Stimulated activated CD4-positive, alpha-beta T cell treated with anti-CD3 and anti-CD28 coated beads, Interleukin-1b, Interleukin-23, amount 100 ng/mL, for 4 hours (primary cell): ENCODE measurements around the gene TBX1.
"Not testable (repeated sequence)": the region's sequence is repeated elsewhere in the genome, so short reads cannot be mapped to it uniquely, and the experiment has no call there.

Source experiments
- DNase-seq, 2 donors: peaks; one replicate each; pipeline ENCODE4 v3.0.0-alpha.2; 2020; ENCODE audit warnings: low read depth in 2 of 2

TBX1 gene

DNA sequence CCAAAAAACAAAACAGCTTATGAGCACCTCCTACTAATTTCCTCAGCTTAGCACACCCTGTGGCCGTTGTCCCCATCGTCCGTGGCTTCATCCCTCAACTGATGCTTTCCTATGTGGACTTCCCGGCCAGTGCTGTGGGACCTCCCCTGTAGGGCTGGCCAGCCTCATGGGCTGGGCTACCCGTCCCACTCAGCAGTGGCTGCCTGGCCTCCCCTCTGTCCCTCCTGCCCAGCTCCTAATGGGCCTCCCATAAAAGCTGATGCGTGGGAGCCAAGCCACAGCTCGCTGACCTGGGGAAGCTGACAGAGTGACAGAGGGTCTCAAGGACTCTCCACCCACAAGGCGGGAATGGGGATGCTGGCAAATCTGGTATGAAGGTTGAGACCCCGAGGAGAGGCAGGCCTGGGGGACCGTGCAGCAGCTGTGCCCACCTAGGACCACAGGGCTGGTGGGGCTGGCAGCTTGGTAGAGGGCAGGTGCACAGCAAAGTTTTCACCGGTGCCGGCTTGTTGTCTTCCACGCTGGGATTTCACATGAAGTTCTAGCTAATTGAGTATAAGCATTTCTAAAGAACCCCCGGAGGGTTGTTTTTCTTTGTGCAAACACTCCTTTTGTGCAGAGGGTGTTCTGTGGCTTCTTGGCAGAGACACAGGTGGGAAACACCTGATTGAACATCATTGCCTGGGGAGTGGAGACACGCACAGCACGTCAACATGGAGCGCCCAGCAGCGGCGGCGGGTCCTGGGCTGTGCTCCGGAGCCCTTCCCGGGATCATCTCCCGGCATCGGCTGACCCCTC is 23.2 kb downstream of the TBX1 start:
- DNase-seq, result no peak

DNA sequence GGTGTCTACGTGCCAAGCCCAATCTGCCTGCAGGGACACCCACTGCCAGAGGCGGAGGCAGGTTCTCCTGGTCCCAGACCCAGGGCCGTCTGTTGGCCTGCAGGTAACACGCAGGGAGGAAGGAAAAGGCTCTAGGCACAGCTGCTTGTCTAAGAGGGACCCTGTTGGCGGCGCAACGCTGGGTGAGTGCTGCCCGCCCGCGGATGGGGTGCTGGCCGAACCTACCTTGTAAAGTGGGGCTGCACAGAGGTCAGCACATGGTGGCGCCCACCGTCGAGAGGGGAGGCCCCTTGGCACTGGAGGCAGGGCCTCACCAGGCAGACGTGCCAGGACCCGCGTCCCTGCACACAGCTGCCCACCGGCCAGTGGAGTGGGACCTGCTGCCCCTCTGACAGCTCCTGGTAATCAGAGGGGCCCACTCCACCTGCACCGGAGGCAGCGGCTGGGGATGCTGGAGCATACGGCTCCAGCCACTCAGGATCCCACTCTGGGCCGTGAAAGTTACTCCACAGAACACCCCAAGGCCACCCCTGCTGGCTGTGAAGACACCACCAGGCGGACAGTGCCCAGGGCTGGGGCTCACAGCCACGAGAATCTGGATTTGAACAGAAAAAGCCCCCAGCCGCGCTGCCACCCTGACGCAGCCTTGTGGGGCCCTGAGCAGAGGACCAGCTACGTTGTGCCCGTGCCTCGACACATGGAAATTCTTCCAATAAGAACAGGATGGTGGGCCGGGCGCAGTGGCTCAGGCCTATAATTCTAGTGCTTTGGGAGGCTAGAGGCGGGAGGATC is 24.0 kb downstream of the TBX1 start:
- DNase-seq, result no peak

DNA sequence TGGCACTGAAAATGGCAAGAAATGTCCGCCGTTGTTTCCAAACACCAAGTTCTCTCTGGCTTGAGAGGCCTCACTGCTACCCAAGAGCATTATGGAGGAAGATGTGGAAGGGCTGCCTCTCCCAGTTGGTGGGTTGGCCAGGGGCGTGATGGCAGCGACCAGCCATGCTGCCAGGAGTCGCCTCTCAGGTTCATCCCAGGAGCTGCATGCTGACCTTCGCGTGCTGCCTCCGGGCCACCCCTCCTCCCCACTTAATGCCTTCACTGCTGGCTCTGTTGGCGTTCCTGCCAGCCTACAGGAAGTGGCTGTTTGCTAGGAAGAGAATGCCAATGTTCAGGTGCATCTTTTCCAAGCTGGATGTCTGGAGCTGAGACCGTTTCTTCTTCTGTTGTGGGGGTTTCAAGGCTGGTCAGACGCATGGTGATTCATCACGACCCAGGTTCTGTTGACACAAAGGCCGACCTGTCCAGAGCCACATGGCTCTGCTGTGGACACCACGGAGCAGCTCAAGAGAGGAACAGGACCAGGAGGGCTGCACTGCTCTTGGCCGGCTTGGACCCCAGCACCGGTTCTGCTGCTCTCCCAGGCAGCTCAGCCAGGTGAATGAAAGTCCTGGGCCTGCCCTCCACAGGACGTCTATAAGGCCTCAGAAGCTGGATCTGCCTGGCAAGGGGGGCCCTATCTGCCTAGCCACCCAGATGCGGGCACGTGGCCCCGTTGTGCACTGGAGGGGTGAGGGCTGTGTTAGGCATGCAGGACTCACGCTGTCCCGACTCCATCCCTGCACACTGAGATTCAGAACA is 25.1 kb downstream of the TBX1 start:
- DNase-seq, result no peak

DNA sequence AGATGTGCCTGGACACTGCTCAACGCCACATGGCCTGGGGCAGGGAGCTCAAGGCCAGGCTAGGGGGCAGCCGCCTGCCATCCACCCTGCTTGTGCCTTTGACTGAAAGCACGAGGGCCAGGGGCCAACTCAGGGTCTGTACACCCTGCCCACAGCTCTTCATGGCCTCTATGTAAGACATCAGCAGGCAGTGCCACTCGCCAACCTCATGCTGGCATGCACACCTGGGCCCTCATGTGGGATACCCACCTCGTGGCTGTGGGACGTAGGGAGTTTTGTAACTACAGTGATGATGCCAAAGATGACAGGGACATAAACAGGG is 25.6 kb downstream of the TBX1 start:
- no peak for DNase-seq

DNA sequence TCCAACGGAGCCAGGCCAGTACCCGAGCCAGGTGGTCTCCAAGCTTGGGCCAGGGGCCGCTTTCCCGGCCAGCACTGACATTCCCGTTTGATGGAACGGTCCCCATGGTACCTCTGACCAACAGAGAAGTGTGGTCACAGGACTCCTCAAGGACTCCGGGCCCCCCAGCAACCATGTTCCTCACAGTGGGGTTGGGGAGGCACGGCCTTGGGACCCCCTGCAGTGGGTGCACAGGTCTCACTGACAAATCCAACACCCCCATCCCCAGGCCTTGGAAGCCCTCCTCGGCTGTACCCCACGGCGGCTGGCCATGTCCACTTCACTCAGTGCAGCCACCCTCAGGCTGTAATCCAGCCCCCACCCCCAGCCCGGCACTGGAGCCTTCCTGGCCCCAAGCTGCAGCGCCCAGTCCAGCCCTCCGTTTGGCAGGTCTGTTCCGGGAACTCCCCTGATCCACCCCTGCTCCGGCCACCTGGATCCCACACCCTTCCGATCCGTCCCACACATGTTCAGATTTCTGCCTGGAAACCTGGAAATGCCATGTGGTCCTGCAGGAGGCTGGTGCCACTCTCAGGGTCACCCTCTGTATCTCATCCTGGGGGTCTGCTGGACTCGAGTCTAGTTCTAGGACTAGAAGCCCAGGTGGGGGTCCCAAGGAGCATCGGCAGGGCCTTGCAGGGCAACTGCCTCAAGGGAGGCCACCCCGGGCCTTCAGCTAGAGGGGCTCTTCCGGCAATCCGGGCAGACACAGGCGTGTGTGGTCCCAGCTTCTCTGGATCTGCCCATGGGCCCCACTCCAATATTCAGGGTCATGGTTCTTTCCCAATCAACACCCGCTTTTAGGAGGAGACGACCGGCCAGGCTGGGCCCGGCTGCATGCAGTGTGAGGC is 26.6 kb downstream of the TBX1 start:
- no peak for DNase-seq

DNA sequence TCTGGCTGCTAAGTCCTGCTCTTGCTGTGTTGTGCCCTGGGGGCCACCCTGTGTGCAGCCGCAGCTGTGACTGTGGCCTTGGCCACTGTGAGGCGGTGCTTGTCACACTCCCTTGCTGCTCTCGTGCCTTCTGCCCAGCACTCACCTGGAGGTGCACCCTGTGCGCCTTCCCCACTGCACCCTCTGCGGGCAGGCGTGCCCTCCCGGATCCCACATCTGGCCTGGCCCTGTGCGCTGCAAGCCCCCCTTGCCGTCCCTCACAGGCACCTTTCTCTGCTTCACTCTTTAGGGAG is 27.2 kb downstream of the TBX1 start:
- no peak for DNase-seq

DNA sequence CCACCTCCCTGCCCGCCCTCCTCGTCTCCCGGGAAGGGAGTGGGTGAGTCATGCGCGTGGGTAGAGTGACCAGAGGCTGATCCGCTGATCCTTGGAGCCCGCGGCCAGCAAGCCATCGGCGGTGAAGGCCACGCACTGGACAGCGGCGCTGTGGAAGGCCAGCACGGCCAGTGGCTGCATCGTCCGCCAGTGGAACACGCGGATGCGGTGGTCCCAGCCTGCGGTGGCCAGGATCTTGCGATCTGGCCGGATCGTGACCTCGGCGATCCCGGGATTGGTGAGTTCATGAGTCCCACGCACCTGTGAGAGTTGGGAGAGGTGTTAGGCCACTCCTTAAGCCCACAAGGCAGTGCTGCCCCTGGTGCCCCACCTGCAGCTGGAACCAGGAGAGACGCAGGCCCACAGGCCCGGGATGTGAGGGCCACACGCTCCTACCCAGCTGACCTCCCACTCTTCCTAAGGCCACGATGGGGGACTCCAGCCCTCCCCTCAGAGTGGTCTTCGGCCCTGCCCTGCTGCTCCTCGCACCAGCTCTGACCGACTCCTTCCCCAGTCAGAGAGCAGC is 28.2 kb downstream of the TBX1 start:
- no peak for DNase-seq

DNA sequence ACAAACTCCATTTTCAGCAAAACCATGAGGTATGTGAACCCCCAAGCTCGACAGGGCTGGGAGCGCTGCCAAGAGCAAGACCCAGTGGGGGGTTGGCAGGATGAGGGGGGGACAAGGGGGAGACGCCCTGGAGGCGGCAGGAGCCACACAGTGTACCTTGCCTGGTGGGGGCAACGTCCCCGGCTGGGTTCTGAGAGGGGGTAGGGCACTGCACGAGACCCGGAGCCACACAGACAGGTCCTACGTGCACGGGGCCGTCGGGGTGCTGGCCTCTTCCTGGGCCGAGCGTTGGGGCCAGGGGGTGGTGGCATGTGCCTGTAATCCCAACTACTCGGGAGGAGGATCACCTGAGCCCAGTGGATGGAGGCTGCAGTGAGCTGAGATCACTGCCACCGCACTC is 28.8 kb downstream of the TBX1 start:
- no peak for DNase-seq

DNA sequence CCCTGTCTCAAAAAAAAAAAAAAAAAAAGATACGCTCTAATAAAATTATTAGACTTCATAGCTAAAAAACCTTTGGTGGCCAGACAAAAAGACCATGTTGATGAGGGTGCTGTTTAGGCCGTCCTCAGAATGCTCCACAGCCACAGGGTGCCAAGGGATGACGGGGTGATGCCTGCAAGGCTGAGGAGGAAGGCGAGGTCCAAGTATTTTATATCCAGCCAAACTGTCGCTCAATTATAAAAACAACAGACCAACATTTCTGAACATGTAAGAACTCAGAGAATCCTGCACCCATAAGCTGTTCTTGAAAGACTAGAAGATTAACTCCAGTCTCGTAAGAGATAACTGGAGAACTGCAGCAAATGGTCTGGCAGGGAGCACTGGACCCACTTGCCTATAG is 29.2 kb downstream of the TBX1 start:
- DNase-seq, result no peak

DNA sequence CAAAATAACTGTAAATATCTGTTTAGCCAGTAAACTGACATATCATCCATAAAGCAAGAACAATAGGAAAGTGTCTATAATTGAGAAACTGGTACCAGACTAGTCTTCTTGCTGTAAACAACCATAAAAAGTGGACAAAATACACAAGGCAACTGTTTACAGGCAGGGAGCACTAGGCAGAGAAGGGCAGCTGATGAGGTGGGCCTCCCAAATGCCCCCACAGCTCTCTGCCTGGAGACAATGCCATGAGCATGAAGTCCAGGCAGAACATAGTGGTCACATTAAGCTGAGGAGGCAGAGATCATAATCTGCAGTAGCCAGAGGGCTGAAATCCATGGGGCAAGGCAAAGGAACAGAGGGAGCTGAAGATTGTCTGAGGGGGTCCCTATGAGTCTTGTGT is 30.7 kb downstream of the TBX1 start:
- DNase-seq, result no peak

DNA sequence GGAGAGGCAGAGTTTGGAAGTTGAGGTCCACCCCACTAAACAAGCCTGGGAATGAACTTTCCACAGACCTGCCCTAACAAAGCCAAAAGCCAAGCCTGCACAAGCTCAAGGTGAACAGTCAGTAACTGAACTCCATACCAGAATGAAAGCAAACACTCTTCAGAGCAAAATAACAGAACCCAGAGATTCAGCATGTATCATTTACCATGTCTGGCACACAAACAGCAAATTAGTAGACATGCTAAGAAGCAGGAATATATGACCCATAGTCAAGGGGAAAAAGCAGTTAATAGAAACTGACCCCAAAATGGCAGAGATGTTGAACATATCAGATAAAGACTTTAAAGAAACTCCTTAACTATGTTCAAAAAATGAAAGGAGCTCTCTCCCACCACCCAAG is 31.3 kb downstream of the TBX1 start:
- DNase-seq, result no peak

DNA sequence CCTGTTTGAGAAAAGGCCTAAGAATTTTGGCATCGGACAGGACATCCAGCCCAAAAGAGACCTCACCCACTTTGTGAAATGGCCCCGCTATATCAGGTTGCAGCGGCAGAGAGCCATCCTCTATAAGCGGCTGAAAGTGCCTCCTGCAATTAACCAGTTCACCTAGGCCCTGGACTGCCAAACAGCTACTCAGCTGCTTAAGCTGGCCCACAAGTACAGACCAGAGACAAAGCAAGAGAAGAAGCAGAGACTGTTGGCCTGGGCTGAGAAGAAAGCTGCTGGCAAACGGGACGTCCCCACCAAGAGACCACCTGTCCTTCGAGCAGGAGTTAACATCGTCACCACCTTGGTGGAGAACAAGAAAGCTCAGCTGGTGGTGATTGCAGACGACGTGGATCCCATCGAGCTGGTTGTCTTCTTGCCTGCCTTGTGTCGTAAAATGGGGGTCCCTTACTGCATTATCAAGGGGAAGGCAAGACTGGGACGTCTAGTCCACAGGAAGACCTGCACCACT is 31.9 kb downstream of the TBX1 start:
- not testable (repeated sequence) for DNase-seq

DNA sequence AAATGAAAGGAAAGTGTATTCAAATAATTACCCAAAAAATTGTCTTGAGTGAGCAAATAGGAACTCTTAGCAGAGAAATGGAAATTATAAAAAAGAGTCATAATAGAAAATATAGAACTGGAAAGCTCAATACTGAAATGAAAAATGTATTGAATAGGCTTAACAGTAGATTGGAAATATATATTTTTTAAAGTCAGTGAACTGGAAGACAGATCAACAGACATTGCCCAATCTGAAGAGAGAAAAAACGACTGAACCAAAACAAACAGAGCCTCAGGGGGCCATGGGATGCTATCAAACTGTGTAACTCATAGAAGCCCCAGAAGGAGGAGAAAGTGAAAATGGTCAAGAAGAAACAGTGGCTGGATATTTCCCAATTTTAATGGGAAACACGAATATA is 32.6 kb downstream of the TBX1 start:
- no peak for DNase-seq

DNA sequence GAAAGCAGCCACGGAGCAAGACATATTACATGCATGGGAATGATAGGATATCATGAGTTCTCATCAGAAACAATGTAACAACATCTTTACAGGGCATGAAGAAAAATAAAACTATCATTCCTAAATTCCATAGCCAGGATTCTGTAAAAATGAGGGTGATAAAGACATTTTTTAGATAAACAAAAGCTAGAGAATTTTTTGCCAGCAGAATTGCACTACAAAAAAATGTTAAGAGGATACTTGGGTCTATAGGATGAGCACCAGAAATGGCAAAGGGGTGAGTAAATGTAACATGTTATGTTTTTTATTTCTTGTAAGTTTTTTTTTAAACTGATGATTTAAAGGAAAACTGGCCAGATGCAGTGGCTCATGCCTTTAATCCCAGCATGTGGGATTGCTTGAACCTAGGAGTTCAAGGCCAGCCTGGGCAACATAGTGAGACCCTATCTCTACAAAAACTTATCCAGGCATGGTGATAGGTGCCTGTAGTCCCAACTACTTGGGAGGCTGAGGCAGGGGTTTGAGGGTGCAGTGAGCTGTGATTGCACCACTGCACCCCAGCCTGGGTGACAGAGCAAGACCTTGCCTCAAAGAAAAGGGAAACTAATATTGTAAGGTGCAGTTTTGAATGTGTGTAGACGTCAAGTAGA is 33.2 kb downstream of the TBX1 start:
- DNase-seq, result no peak

DNA sequence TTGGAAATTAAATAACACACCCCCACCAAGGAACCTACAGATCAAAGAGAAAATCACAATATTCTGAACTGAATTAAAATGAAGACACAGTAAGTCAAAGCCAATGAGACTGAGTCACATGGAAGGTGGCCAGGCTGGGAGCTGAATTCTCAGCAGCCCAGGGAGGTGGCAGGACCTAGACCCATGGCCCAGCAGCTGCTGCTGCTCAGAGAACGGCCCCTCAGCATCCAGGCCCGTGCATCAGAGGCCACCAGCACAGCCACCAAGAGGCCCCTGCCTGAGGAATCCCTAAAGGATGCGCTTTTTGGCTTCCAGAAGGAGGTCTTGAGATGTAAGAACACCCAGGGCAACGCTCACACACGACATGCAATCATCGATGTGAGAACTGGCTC is 35.0 kb downstream of the TBX1 start:
- no peak for DNase-seq

DNA sequence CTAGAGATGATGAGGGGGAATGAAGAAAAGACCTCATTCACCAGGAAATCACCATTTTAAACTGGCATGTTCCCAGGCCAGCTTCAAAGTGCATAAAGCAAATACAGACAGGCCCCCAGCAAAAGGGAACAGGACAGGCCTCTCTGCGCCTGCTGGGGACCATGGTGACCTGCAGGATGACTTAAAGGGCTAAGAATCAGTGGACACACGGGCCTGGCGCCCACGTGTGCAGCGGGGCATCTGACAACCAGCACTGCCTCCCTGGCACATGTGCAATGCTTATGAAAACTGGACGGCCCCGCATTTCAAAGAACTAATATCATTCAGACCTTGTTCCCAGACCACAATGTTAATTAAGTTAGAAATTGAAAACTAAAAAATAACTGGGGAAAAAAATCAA is 35.6 kb downstream of the TBX1 start:
- no peak for DNase-seq

DNA sequence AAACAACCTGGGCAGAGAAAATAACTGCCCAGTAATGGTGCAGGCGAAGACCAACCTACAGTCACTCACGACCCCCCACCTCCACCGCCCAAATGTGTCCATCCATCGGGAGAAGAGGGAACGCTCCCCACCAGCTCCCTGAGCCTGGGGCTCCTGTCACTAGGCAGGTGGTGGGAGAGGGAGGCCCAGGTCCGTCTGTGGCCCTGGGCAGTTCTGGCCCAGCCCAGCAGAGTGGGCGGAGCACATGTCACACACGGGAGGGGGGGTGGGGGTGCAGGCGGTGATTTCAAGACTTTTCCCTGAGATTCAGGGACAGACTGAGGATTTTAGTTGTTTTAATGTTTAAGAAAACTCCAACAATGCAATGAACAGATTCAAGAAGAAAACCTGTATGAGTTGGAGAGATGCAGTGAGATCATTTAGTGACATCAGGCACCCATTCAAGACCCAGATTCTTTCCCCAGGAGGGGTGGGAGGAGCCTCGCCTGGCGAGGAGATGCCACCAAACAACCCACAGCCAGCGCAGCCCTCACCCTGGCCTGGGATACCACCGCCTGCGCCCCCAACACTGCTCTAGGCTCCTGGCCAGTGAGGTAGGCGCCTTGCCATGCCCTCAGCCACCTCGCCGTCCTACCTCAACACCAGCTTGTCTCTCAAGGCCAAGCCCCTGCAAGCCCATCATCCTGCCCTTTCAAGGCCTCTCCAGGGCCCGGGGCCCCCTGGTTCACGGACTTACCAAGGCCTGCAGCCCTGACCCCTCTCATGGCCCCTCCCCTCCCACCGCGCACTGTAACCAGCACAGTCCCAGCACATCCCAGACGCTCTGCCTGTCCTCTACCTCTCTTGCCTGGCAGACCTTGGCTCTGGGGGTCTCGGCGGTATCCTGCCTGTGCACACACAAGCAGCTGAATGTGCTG is 36.8 kb downstream of the TBX1 start:
- no peak for DNase-seq

DNA sequence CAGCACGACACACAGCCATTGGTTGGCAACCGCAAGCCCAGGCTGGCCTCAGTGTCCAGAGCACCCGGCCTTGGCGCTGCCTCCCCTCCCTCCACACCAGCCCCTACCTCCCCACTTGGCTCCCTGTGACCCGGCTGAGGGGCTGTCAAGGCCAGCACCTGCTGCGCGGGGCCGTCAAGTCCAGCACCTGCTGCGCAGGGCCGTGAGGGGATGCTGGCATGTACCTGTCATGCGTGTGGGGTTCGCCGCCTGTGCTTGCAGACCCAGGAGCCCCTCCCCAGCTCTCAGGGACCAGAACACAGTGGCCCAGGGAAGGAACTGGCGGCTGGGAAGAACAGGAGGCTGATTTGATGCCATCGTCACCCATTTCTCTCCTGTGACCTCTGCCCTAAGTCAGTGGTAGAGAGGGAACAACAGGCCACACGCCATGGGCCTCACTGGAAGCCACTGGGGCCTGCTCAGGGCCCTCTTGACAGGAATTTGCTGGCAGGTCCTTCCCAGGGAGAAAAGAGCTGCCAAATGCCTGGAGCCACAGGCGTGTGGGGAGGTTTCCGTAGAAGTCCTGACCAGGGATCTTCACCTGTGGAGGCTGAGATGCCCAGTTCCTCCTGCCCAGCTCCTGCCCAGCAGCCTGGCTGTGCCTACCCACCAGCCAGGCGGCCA is 37.6 kb downstream of the TBX1 start:
- DNase-seq, result no peak

DNA sequence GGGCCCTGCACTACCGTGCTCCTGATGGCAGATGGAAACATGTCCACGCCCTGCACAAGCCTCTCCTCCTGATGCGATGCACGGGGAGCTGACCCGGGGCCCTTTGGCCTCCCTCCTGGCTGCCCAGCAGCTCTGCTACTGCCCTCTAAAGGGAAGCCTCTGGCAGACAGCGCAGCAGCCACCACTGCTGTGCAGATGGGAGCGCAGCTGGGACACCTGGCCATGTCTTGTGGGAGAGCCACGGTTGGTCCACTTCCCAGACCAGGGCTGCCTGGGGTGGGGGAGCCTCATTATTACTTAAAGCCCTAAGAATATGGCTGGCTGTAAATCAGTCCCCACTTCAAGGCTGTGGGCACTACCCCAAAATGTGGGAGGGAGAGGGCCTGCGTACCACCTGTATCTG is 38.3 kb downstream of the TBX1 start:
- no peak for DNase-seq
